GM21381 (cell line): ENCODE measurements around the gene HOXA13.

Source experiments
- ATAC-seq: cut with Tn5 transposase; IDR thresholded peaks from one replicate; pipeline ENCODE4 v1.9.1; 2021; ENCODE audit warnings: mild to moderate bottlenecking, moderate library complexity; ENCODE audit not compliant: unreplicated experiment

HOXA13 gene

GRCh38 chr7:27182861-27183681 is 16.8 kb downstream of the HOXA13 start:
- no peak for ATAC-seq

DNA sequence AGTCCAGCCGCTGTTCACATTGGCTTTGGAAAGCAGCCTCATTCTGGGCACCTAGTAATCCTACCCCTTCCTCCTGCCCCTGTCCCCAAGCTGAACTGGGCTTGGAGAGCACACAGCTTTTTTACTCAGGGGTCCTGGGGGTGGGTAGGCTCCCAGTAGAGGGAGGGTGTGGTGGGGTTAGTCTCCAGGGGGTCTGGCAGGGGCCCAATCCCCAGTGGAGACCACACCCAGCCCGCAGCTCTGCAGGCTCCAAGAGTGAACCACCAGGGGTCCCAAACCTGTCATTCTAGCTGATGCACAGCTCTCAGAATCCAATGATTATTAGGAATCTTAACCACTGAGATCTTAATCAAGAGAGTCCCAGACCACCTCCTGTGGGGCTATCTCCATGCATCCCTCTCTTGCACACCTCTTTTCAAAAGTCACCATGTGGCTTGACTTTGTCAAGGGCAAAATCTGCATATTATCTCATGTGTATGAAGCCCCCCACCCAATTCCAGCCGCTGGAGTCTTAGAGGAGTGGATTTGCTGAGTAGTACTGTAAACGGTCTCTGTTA is 17.5 kb downstream of the HOXA13 start:
- no peak for ATAC-seq

GRCh38 chr7:27181795-27182275 is 18.1 kb downstream of the HOXA13 start:
- ATAC-seq, result no peak

GRCh38 chr7:27180431-27181420 is 19.2 kb downstream of the HOXA13 start:
- no peak for ATAC-seq

- no peak for ATAC-seq
Observed at GRCh38 chr7:27179503-27180430, 20.1 kb downstream of the HOXA13 start.

- no peak for ATAC-seq
Observed at GRCh38 chr7:27179030-27179429, 20.9 kb downstream of the HOXA13 start.

- ATAC-seq, result no peak
Observed at GRCh38 chr7:27178366-27178765, 21.5 kb downstream of the HOXA13 start.

- ATAC-seq, result no peak
Observed at GRCh38 chr7:27177795-27178320, 22.0 kb downstream of the HOXA13 start.

- no peak for ATAC-seq
Observed at GRCh38 chr7:27176962-27177794, 22.7 kb downstream of the HOXA13 start.

DNA sequence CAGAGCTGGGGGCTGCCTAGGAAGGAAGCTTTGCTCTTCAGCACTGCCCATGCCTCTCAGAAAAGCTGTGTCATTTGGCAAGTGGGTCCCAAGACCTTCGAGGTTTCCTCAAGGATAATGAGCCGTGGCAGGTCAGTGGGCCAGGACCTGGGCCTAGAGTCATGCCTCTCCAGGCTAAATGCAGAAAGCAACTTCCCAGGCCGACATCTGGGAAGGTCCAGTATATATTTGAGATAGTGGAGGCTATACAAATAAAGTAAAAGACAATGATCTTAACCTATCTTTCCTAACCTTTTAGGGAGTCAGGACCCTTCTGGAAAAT is 23.4 kb downstream of the HOXA13 start:
- ATAC-seq, result no peak

GRCh38 chr7:27175626-27176523 is 24.0 kb downstream of the HOXA13 start:
- ATAC-seq, result no peak

DNA sequence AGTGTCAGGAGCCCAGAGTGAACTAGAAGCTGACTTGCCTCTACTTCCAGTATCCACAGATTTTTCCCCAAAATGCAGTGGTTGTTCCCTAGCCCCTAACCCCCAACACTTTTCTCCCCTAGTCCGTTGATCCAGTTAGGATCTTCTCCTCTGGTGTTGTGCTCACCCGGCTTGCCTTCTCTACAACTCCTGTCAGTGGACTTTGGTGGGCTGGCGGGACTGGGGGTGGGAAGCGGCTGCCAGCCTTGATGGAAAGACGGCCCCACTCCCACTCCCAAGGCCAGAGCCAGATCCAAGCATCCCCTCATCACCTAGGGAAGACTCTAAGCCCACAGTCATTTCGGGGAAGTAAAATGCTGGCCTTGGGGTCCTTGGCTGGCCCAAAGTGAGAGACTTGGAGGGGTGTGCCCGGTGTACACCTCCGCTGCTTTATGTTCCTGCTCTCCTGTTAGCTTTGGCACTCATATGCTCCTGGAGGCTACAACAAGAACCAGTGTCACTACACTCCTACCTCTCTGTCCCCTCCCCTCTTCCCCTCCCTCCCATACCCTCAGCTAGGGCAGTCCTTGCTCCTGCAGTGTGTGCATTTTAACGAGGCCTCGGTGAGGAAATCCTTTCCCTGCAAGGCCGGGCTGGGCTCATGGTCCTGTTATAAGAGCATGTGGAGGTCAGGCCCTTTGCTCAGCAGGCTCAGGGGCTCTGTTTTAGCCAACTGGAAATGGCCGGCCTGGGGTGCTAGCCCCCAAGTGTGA is 24.8 kb downstream of the HOXA13 start:
- ATAC-seq, result no peak

DNA sequence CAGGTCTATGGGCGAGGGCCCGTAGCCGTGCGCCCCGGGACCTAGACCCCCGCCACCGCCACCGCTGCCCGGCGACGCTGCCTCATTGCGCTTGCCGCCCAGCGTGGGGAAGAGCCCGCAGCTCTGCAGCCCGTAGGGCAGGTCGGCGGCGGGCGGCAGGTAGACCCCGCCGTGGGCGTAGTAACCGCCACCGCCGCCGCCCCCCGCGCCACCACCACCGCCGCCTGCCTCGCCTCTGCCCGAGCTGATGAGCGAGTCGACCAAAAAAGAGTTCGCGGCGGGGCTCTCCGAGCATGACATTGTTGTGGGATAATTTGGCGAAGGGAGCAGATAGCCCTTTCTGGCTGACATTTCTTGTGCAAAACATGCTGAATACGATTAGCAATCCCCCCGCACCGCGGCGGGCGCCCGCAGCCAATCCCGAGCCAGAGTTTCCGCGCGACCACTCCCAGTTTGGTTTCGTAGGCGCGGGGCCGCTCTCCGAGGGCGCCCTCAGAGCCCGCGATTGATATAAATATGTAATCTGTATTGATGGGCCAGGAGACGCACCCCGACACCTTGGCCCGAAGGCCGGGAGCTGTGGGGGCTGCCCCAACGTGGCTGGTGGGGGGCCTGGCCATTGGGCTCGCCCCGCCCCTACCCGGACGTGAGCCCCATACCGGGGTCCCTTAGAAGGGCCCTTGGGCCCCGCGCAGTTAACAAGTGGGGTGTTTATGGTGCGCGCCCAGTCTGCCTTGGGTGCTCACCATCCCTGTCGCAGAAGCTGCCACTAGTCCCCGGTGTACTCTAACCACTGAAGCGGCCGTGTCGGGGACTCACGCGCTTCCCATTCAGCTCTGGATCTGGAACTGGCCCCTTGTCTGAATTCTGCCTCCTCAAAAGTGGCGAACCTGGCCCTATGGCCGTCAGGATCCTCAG is 25.7 kb downstream of the HOXA13 start, which contains the start of gene HOXA10:
Gene HOXA10, minus strand, starts transcription at position 365 of the 918 bp plus-strand sequence. Its CDS starts 14 bp downstream, at position 351.
- ATAC-seq, result no peak

DNA sequence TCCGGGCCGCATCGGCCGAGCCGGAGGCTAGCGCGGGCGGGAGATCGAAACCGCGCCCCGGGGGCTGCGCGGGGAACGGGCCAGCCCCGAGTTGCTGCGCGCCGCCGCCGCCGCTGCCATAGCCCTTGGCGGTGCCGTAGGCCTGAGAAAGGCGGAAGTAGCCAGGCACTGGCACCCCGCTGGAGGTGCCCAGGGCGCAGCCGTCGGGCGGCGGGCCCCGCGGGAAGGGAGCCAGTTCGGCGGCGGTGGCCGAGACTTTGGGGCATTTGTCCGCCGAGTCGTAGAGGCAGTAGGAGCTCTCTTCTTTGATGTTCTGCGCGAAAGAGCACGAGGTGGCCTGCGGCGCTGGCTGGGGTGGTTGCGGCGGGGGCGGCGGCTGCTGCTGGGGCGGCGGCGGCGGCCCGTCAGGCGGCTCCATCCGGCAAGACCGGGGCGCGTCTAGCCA is 26.4 kb downstream of the HOXA13 start:
- ATAC-seq, result no peak

DNA sequence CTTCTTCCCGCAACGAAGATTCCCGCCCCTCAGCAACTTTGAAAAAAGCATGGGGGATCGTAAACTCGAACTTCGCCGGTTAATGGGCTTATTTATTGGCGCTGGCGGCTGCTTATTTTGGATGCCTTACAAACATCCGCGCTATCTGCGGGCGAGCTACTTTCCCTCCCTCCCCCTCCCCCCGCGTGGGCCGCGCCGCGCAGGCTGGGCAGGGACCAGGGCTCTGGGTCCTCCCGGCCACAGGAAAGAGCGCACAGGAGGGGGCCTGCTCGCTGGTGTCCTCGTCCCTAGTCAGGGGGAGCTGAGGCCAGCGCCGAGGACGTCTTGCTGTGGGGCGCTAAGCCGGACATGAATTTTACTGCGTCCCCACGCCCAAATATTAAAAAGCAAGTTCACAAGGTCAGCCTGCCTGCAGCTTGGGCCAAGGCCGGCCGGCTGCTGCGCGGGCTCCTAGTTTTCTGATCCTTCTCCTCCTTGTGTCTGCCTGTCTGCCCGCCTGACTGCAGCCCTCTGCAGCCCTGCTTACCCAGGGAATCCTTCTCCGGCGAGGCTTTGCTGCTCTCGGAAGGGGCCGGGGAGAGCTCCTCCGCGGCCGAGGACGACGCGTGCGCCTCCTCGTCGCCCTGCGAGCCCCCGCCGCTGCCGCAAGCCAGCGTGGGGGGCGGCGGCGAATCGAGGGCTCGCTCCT is 26.9 kb downstream of the HOXA13 start:
- no peak for ATAC-seq
